Ascending aorta (tissue), 2 donors: Measurements from ENCODE around the gene CENATAC. TPM values are rescaled to one million over a fixed set of nuclear protein-coding genes. Genes with fewer than 3 reads are reported as not detected.
"Not testable (repeated sequence)": the region's sequence is repeated elsewhere in the genome, so short reads cannot be mapped to it uniquely, and the experiment has no call there.

Source experiments
- DNase-seq, 2 donors: peaks; one replicate each; pipeline ENCODE4 v3.0.0-alpha.2; 2019; ENCODE audit warnings: low spot score in 2 of 2
- H3K27ac ChIP-seq, 2 donors: fragments of 200-600 bp; sonication (generic); one replicate each; pipeline ENCODE4 v1.5.1; 2016 to 2017; ENCODE audit warnings: mild to moderate bottlenecking in 1 of 2
- H3K27me3 ChIP-seq: fragments of 200-600 bp; sonication (generic); one replicate; pipeline ENCODE4 v1.5.1; 2017
- H3K36me3 ChIP-seq, 2 donors: fragments of 200-600 bp; sonication (generic); one replicate each; pipeline ENCODE4 v1.5.1; 2016
- H3K4me1 ChIP-seq, 2 donors: fragments of 200-600 bp; sonication (generic); one replicate each; pipeline ENCODE4 v1.5.1; 2016 to 2017; ENCODE audit warnings: mild to moderate bottlenecking in 1 of 2
- H3K4me3 ChIP-seq, 2 donors: fragments of 200-600 bp; sonication (generic); one replicate each; pipeline ENCODE4 v1.5.1; 2016 to 2017; ENCODE audit warnings: mild to moderate bottlenecking in 1 of 2
- H3K9me3 ChIP-seq, 2 donors: fragments of 200-600 bp; sonication (generic); one replicate each; pipeline ENCODE4 v1.5.1; 2016
- CTCF ChIP-seq, 3 experiments: fragments of 200-600 bp in 2 of 3; fragments of 450-650 bp in 1 of 3; sonication (generic) in 2 of 3; IDR thresholded peaks; one replicate each; pipeline ENCODE4 v1.5.1; 2016 to 2019; ENCODE audit warnings: antibody characterized with exemption in 3 of 3, mild to moderate bottlenecking in 1 of 3, moderate library complexity in 1 of 3
- intact Hi-C: fragments of 100-400 bp; cut with DNase I; formaldehyde crosslinking; loops from one replicate; pipeline ENCODE4 v1.15.1; 2023
- total RNA-seq: library from RNA; depleted of rRNA; stranded (reverse); fragments of >200 nt; gene quantifications from one replicate; pipeline ENCODE4 v1.1.0, GENCODE V29; 2016

Gene CENATAC
- total RNA-seq, 1 donor from 2014 or later, result 67.7 TPM

- Histone ChIP-seq H3K27ac (no peak overlapping the region), H3K4me3 (no peak overlapping the region), H3K27me3 (no peaks in the 10 kb centered on the region), H3K4me1 (no peaks in the 10 kb centered on the region), H3K9me3 (no peaks in the 10 kb centered on the region), H3K36me3 (no peaks in the 10 kb centered on the region)
- no peak for DNase-seq
- no peak for TF ChIP-seq CTCF (IDR thresholded peaks at IDR 0.05)
- intact Hi-C loops, result no loop called here
Measured at GRCh38 chr11:118957549-118957948, 40.4 kb upstream of the CENATAC start.

- Histone ChIP-seq H3K4me1 (no peaks in the 10 kb centered on the region), H3K4me3 (no peak overlapping the region), H3K27ac (no peak overlapping the region), H3K27me3 (no peaks in the 10 kb centered on the region), H3K9me3 (no peaks in the 10 kb centered on the region), H3K36me3 (no peaks in the 10 kb centered on the region)
- intact Hi-C loops, result no loop called here
- no peak for TF ChIP-seq CTCF (IDR thresholded peaks at IDR 0.05)
- no peak for DNase-seq
Measured at GRCh38 chr11:118957968-118958367, 40.0 kb upstream of the CENATAC start.

GRCh38 chr11:118958577-118958976 is 39.4 kb upstream of the CENATAC start:
- no peaks in the 10 kb centered on the region for H3K36me3 ChIP-seq
- no peaks in the 10 kb centered on the region for H3K27me3 ChIP-seq
- H3K4me3 ChIP-seq, result no peak overlapping the region
- TF ChIP-seq CTCF (IDR thresholded peaks at IDR 0.05), result no peak
- H3K9me3 ChIP-seq, result no peaks in the 10 kb centered on the region
- DNase-seq, result no peak
- no peak overlapping the region for H3K27ac ChIP-seq
- H3K4me1 ChIP-seq, result no peaks in the 10 kb centered on the region
- intact Hi-C loops, result no loop called here

- no peak for DNase-seq
- no peaks in the 10 kb centered on the region for H3K36me3 ChIP-seq
- H3K4me3 ChIP-seq, result no peak overlapping the region
- H3K9me3 ChIP-seq, result no peaks in the 10 kb centered on the region
- no peak overlapping the region for H3K27ac ChIP-seq
- H3K4me1 ChIP-seq, result no peaks in the 10 kb centered on the region
- TF ChIP-seq CTCF (IDR thresholded peaks at IDR 0.05), result no peak
- H3K27me3 ChIP-seq, result no peaks in the 10 kb centered on the region
- intact Hi-C loops, result no loop called here
Measured at GRCh38 chr11:118961189-118961588, 36.7 kb upstream of the CENATAC start.

- no peak for TF ChIP-seq CTCF (IDR thresholded peaks at IDR 0.05)
- no peak for DNase-seq
- no peaks in the 10 kb centered on the region for H3K9me3 ChIP-seq
- no peaks in the 10 kb centered on the region for H3K36me3 ChIP-seq
- no peak overlapping the region for H3K4me3 ChIP-seq
- intact Hi-C loops, result no loop called here
- no peaks in the 10 kb centered on the region for H3K4me1 ChIP-seq
- no peaks in the 10 kb centered on the region for H3K27me3 ChIP-seq
- H3K27ac ChIP-seq, result no peak overlapping the region
Measured at GRCh38 chr11:118961591-118961990, 36.3 kb upstream of the CENATAC start.

GRCh38 chr11:118969508-118969907 is 28.4 kb upstream of the CENATAC start:
- H3K9me3 ChIP-seq, H3K36me3 ChIP-seq, H3K27me3 ChIP-seq, H3K4me3 ChIP-seq, H3K27ac ChIP-seq, H3K4me1 ChIP-seq, intact Hi-C loops, DNase-seq: not testable (repeated sequence)
